CD4-positive, alpha-beta memory T cell (primary cell): ENCODE results near the gene EMD. TPM values are rescaled to one million over a fixed set of nuclear protein-coding genes. Genes with fewer than 3 reads are reported as not detected.

Experiments used
- CTCF ChIA-PET: fragments of 350-600 bp; sonication (Branson Sonifier 250); formaldehyde crosslinking; loops from one replicate; lab custom pipeline; 2021; ENCODE audit warnings: inconsistent platforms; ENCODE audit not compliant: partially characterized antibody; lab: Charles Lee
- POLR2A ChIA-PET: fragments of 350-600 bp; sonication (Branson Sonifier 250); formaldehyde crosslinking; loops from one replicate; lab custom pipeline; 2021; ENCODE audit not compliant: partially characterized antibody; lab: Charles Lee
- DNase-seq, 5 donors: peaks; one replicate each; pipeline versions ENCODE4 v3.0.0 to v3.0.0-alpha.2; 2020 to 2022; ENCODE audit warnings: mixed read lengths in 1 of 5
- H3K27ac ChIP-seq: one replicate; pipeline ENCODE4 v1.7.0; 2013; ENCODE audit warnings: low read depth, low read length
- H3K27me3 ChIP-seq: 2 replicates; pipeline ENCODE4 v1.7.0; 2013; ENCODE audit warnings: mild to moderate bottlenecking, low read length, moderate library complexity; ENCODE audit not compliant: insufficient read depth
- H3K36me3 ChIP-seq: 2 replicates; pipeline ENCODE4 v1.7.0; 2013; ENCODE audit warnings: mild to moderate bottlenecking, low read length, moderate library complexity; ENCODE audit not compliant: insufficient read depth
- H3K4me1 ChIP-seq: 2 replicates; pipeline ENCODE4 v1.7.0; 2013; ENCODE audit warnings: mild to moderate bottlenecking, low read length, moderate library complexity; ENCODE audit not compliant: insufficient read depth
- H3K4me3 ChIP-seq, 2 donors: one replicate each; pipeline ENCODE4 v1.7.0; 2013; ENCODE audit warnings: low read length in 2 of 2, mild to moderate bottlenecking in 1 of 2
- H3K9me3 ChIP-seq, 2 donors: one replicate each; pipeline ENCODE4 v1.7.0; 2013; ENCODE audit warnings: low read length in 2 of 2, control low read depth in 1 of 2; ENCODE audit not compliant: control insufficient read depth in 1 of 2
- H3K27ac Mint-ChIP-seq, 7 donors: one replicate each; pipeline ENCODE4 v1.8.0; 2020 to 2021; ENCODE audit warnings: mixed read lengths in 7 of 7, mild to moderate bottlenecking in 6 of 7, inconsistent platforms in 3 of 7, moderate library complexity in 3 of 7
- H3K27me3 Mint-ChIP-seq, 2 donors: one replicate each; pipeline ENCODE4 v1.8.0; 2020 to 2021; ENCODE audit warnings: mixed read lengths in 2 of 2
- H3K36me3 Mint-ChIP-seq, 2 donors: one replicate each; pipeline ENCODE4 v1.8.0; 2020 to 2021; ENCODE audit warnings: mixed read lengths in 2 of 2, inconsistent platforms in 1 of 2, mild to moderate bottlenecking in 1 of 2
- H3K4me1 Mint-ChIP-seq, 4 donors: one replicate each; pipeline ENCODE4 v1.8.0; 2020 to 2021; ENCODE audit warnings: mixed read lengths in 4 of 4, mild to moderate bottlenecking in 1 of 4
- H3K4me3 Mint-ChIP-seq, 8 donors: one replicate each; pipeline ENCODE4 v1.8.0; 2020 to 2021; ENCODE audit warnings: mixed read lengths in 8 of 8, mild to moderate bottlenecking in 7 of 8, moderate library complexity in 6 of 8, inconsistent platforms in 3 of 8
- H3K9me3 Mint-ChIP-seq, 8 donors: one replicate each; pipeline ENCODE4 v1.8.0; 2020 to 2021; ENCODE audit warnings: mixed read lengths in 8 of 8, mild to moderate bottlenecking in 5 of 8, inconsistent platforms in 3 of 8, moderate library complexity in 1 of 8
- intact Hi-C: fragments of 100-400 bp; cut with micrococcal nuclease; formaldehyde crosslinking; loops from one replicate; pipeline ENCODE4 v1.15.1; 2023
- polyA plus RNA-seq, 2 donors: library from polyadenylated mRNA; unstranded; fragments of 300-500 nt; fragmentation: Illumina TruSeq; gene quantifications; one replicate each; pipeline ENCODE4 v1.2.3, GENCODE V29; 2021
- total RNA-seq, 2 experiments: library from RNA; stranded (reverse); gene quantifications; one replicate each; pipeline ENCODE4 v1.2.3, GENCODE V29; 2021

EMD gene
- total and polyA plus RNA-seq, 4 experiments from 2014 or later: 30.3 to 88.7 (median 61.2) TPM

DNA sequence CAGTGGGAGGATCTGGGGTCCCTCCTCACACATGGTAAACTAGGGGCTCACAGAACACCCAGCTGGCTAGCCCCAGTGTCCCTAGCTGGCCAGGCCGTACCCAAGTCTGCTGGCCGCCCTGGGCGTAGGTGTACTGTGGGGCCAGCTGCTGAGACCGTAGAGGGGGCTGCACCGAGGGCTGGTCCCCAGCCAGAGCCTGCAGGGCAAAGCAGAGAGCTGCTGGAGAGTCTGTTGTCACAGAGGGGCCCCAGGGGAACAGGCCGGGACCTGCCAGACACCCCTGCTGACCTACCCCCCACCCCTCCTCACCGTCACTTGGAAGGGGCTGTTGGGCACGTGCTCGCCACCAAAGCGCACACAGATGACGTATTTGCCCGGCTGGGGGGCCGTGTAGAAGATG lies 24.6 kb upstream of the EMD start:
- peak overlapping the region in 6 of 7 donors; percentile 18 to 92 (median 36) for H3K27ac Mint-ChIP-seq
- peaks cover 8 to 37% of the 10 kb centered on the region in 2 donors for H3K36me3 Mint-ChIP-seq
- no peaks in the 10 kb centered on the region for H3K9me3 ChIP-seq
- ChIA-PET POLR2A (interaction anchor here (0.8 to 12.9 kb wide), 4 partner anchors 12 to 178 kb away, joined by 3 to 245 read pairs (median 3); partner anchors contain the start of gene RPL10), CTCF (no interaction called here)
- H3K27me3 Mint-ChIP-seq: no peaks in the 10 kb centered on the region
- peak in 2 of 5 donors; percentile 5 to 16 for DNase-seq
- intact Hi-C loops: no loop called here
- no peak overlapping the region for H3K27ac ChIP-seq
- peaks cover 99% of the 10 kb centered on the region for H3K4me1 ChIP-seq
- H3K27me3 ChIP-seq: no peaks in the 10 kb centered on the region
- H3K36me3 ChIP-seq: peaks cover 83% of the 10 kb centered on the region
- no peaks in the 10 kb centered on the region for H3K9me3 Mint-ChIP-seq
- H3K4me3 ChIP-seq: no peak overlapping the region
- peaks cover 16 to 73% (median 33%) of the 10 kb centered on the region in 4 donors for H3K4me1 Mint-ChIP-seq
- no peak overlapping the region for H3K4me3 Mint-ChIP-seq

DNA sequence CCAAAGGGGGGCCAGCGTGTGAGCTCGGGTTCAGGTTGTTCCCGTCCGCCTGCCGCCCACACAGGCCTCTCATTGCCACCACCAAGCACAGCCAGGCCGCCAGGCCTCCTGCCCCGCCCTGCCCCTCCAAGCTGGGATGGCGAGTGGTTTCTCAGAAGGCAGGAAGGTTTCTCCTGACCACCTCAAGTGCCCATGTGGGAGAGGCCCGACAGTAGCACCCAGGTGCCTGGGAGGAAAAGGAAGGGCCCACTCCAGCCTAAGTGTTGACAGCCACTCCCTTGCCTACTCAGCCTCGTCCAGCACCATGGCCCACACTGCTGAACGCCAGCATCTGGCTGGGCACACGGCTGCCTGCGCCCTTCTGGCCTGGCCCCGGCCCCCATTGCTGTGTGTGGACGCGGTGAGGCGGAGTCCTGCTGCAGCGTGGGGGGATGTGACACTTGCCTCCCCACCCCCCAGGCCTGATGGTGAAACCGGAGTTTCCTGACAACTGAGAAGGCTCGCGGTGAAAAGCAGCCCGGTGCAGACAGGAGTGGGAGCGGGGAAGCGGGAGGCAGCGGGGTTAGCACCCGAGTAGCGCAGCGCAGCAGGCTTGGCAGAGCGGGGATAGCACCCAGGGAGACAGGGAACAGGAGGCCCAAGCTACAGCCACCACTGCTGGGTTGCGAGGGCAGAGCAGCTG lies 23.9 kb upstream of the EMD start:
- H3K9me3 ChIP-seq: no peaks in the 10 kb centered on the region
- peak overlapping the region in 1 of 8 donors; percentile 45 for H3K4me3 Mint-ChIP-seq
- H3K27ac ChIP-seq: peak overlapping the region; percentile 15
- intact Hi-C loops: no loop called here
- no peaks in the 10 kb centered on the region for H3K9me3 Mint-ChIP-seq
- no peaks in the 10 kb centered on the region for H3K27me3 Mint-ChIP-seq
- peaks cover 83% of the 10 kb centered on the region for H3K36me3 ChIP-seq
- ChIA-PET CTCF (no interaction called here), POLR2A (interaction anchor here (0.8 to 12.9 kb wide), 3 partner anchors 11 to 280 kb away, joined by 3 to 245 read pairs (median 3); partner anchors contain the start of gene RPL10)
- H3K27me3 ChIP-seq: no peaks in the 10 kb centered on the region
- peak in 2 of 5 donors; percentile 6 to 31 for DNase-seq
- peak overlapping the region in 2 of 7 donors; percentile 70 to 74 for H3K27ac Mint-ChIP-seq
- peaks cover 16 to 65% (median 28%) of the 10 kb centered on the region in 4 donors for H3K4me1 Mint-ChIP-seq
- peaks cover 99% of the 10 kb centered on the region for H3K4me1 ChIP-seq
- peaks cover 8 to 39% of the 10 kb centered on the region in 2 donors for H3K36me3 Mint-ChIP-seq
- no peak overlapping the region for H3K4me3 ChIP-seq

DNA sequence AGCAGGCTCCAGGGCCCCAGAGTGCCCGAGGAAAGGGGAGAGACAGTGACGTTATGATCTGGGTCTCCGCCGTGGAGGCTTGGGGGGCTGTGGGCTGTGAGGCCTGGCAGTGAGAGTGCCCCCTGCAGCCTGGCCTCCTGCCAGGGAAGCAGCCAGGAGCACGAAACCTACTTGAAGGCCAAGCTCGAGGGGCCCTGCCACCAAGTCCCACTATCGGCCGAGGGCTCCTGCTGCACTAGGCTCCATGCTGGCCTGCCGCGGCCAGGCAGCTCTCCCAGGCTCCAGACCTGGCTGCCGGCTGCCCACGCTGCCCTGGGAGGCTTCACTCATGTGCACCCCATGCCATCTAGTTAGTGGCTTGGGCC lies 23.3 kb upstream of the EMD start:
- Histone ChIP-seq H3K27me3 (no peaks in the 10 kb centered on the region), H3K9me3 (no peaks in the 10 kb centered on the region), H3K4me1 (peaks cover 97% of the 10 kb centered on the region), H3K4me3 (no peak overlapping the region), H3K36me3 (peaks cover 82% of the 10 kb centered on the region), H3K27ac (no peak overlapping the region)
- H3K4me3 Mint-ChIP-seq: peak overlapping the region in 1 of 8 donors; percentile 45
- H3K36me3 Mint-ChIP-seq: peaks cover 8 to 35% of the 10 kb centered on the region in 2 donors
- DNase-seq: no peak
- H3K27me3 Mint-ChIP-seq: no peaks in the 10 kb centered on the region
- CTCF ChIA-PET: no interaction called here
- peak overlapping the region in 4 of 7 donors; percentile 29 to 74 (median 72) for H3K27ac Mint-ChIP-seq
- POLR2A ChIA-PET: interaction anchor here (0.8 to 12.9 kb wide), 2 partner anchors 10 to 280 kb away, joined by 3 to 245 read pairs; no protein-coding TSS in a partner anchor
- intact Hi-C loops: no loop called here
- H3K9me3 Mint-ChIP-seq: no peaks in the 10 kb centered on the region
- peaks cover 14 to 65% (median 24%) of the 10 kb centered on the region in 4 donors for H3K4me1 Mint-ChIP-seq

DNA sequence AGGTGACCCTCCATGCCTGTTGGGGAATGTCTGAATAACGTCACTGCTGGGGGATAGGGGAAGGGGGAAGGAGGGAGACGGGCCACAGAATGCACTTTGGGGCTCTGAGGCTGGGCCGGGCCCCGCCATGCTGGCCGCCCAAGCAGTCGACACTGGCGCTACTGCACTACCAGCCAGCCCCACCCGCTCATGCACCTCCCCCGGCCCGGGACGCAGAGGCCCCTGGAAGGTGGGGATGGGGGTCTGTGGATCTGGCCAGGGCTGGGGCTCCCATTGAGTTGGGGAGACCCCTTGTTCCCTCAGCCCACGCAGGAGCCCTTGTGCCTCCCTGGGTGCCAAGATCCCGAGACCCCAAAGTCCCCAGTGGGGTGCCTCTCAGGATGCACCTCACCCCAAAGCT lies 22.5 kb upstream of the EMD start:
- Histone ChIP-seq H3K27ac (no peak overlapping the region), H3K4me1 (peaks cover 94% of the 10 kb centered on the region), H3K9me3 (no peaks in the 10 kb centered on the region), H3K27me3 (no peaks in the 10 kb centered on the region), H3K36me3 (peaks cover 86% of the 10 kb centered on the region), H3K4me3 (no peak overlapping the region)
- Mint-ChIP-seq H3K27ac (peak overlapping the region in 3 of 7 donors; percentile 74 to 84 (median 82)), H3K36me3 (peaks cover 7 to 36% of the 10 kb centered on the region in 2 donors), H3K4me3 (peak overlapping the region in 1 of 8 donors; percentile 64), H3K9me3 (no peaks in the 10 kb centered on the region), H3K27me3 (no peaks in the 10 kb centered on the region), H3K4me1 (peaks cover 11 to 65% (median 22%) of the 10 kb centered on the region in 4 donors)
- POLR2A ChIA-PET: interaction anchor here (12.9 kb wide), 1 partner anchor 9 kb away, joined by 245 read pairs; no protein-coding TSS in a partner anchor
- intact Hi-C loops: no loop called here
- no peak for DNase-seq
- CTCF ChIA-PET: interaction anchor here (0.8 to 1.0 kb wide), 2 partner anchors 10 to 17 kb away, joined by 3 read pairs; no protein-coding TSS in a partner anchor

DNA sequence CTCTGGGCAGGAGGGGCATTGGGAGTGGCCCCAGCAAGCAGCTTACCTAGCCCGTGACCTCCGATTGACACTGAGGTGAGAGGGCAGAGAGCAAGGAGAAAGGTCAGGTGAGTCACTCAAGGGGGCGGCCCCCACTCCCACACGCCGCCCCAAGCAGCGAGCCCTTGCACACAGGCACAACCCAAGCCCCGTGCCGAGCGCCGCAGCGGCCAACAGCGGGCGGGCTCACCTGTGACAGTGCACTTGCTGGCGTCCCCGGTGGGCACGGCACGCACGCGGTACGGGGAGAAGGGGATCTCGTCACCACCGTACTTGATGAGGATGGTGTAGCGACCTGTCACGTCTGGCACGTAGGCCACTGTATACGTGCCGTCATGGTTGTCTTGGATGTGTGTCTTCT lies 21.9 kb upstream of the EMD start:
- peaks cover 5 to 31% of the 10 kb centered on the region in 2 donors for H3K36me3 Mint-ChIP-seq
- peak overlapping the region in 5 of 7 donors; percentile 55 to 85 (median 64) for H3K27ac Mint-ChIP-seq
- no peaks in the 10 kb centered on the region for H3K9me3 Mint-ChIP-seq
- Histone ChIP-seq H3K36me3 (peaks cover 86% of the 10 kb centered on the region), H3K4me1 (peaks cover 94% of the 10 kb centered on the region), H3K27ac (peak overlapping the region; percentile 21), H3K4me3 (no peak overlapping the region), H3K9me3 (no peaks in the 10 kb centered on the region), H3K27me3 (no peaks in the 10 kb centered on the region)
- H3K4me3 Mint-ChIP-seq: peak overlapping the region in 1 of 8 donors; percentile 39
- peaks cover 9 to 63% (median 20%) of the 10 kb centered on the region in 4 donors for H3K4me1 Mint-ChIP-seq
- DNase-seq: peak in 1 of 5 donors; percentile 37
- intact Hi-C loops: no loop called here
- CTCF ChIA-PET: interaction anchor here (0.8 to 1.0 kb wide), 2 partner anchors 9 to 16 kb away, joined by 3 read pairs; no protein-coding TSS in a partner anchor
- POLR2A ChIA-PET: interaction anchor here (12.9 kb wide), 1 partner anchor 9 kb away, joined by 245 read pairs; no protein-coding TSS in a partner anchor
- H3K27me3 Mint-ChIP-seq: no peaks in the 10 kb centered on the region

DNA sequence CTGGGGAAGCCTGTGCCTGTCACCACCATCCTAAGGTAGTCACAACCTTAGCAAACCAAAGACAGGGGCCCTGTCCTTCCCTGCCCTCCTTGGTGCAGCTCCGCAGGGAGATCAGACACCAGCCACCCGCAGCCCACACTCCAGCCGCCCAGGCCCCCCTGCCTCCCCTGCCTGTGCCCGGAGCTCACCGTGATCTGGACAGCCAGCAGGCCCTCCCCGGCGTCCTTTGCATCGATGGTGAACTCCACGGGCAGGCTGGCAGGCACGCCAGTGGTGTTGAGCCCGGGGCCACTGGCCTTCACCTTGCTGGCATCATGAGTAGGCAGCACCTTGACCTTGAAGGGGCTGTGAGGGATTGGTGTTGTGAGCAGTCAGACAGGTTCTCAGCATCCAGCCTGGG lies 21.1 kb upstream of the EMD start:
- H3K27me3 ChIP-seq: no peaks in the 10 kb centered on the region
- peaks cover 86% of the 10 kb centered on the region for H3K36me3 ChIP-seq
- Mint-ChIP-seq H3K36me3 (peaks cover 8 to 34% of the 10 kb centered on the region in 2 donors), H3K4me3 (peak overlapping the region in 1 of 8 donors; percentile 12), H3K9me3 (no peaks in the 10 kb centered on the region), H3K4me1 (peaks cover 11 to 60% (median 19%) of the 10 kb centered on the region in 4 donors), H3K27ac (peak overlapping the region in 3 of 7 donors; percentile 57 to 76 (median 58)), H3K27me3 (no peaks in the 10 kb centered on the region)
- H3K27ac ChIP-seq: peak overlapping the region; percentile 21
- no peak overlapping the region for H3K4me3 ChIP-seq
- POLR2A ChIA-PET: interaction anchor here (12.9 kb wide), 1 partner anchor 8 kb away, joined by 245 read pairs; no protein-coding TSS in a partner anchor
- peaks cover 94% of the 10 kb centered on the region for H3K4me1 ChIP-seq
- H3K9me3 ChIP-seq: no peaks in the 10 kb centered on the region
- CTCF ChIA-PET: no interaction called here
- DNase-seq: peak in 1 of 5 donors; percentile 21
- intact Hi-C loops: no loop called here

DNA sequence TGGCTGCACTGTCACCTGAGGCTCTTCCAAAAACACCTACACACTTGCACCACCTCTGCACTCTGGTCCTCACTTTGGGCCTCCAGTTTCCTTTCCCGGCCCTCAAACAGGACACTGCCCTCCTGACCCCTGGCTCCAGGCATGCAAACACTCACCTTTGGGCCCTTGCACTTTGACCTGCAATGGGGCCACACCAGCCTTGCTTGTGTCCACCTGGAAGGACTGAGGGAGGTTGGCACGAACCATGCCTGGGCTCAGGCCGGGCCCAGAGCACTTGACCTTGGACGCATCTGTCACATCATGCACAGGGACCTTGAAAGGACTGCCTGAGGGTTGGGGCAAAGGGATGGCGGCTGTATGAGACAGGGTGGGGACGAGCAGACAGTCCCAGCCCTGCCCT lies 20.3 kb upstream of the EMD start:
- Mint-ChIP-seq H3K4me1 (peaks cover 9 to 55% (median 15%) of the 10 kb centered on the region in 4 donors), H3K36me3 (peaks cover 8 to 36% of the 10 kb centered on the region in 2 donors), H3K4me3 (peak overlapping the region in 1 of 8 donors; percentile 13), H3K9me3 (no peaks in the 10 kb centered on the region), H3K27ac (peak overlapping the region in 4 of 7 donors; percentile 37 to 76 (median 61)), H3K27me3 (no peaks in the 10 kb centered on the region)
- Histone ChIP-seq H3K36me3 (peaks cover 80% of the 10 kb centered on the region), H3K27ac (no peak overlapping the region), H3K4me1 (peaks cover 86% of the 10 kb centered on the region), H3K9me3 (no peaks in the 10 kb centered on the region), H3K4me3 (no peak overlapping the region), H3K27me3 (no peaks in the 10 kb centered on the region)
- DNase-seq: no peak
- intact Hi-C loops: no loop called here
- CTCF ChIA-PET: no interaction called here
- POLR2A ChIA-PET: interaction anchor here (12.9 kb wide), 1 partner anchor 7 kb away, joined by 245 read pairs; no protein-coding TSS in a partner anchor
